ENCODE results near the gene RBM10. TPM values are rescaled to one million over a fixed set of nuclear protein-coding genes. Genes with fewer than 3 reads are reported as not detected.

The RBM10 gene
- total and polyA plus RNA-seq, 2 of the 13 experiments (the other 11 are each of a cell fraction or from before 2014, with no cell fraction given), result 15.9 to 43.1 TPM

DNA sequence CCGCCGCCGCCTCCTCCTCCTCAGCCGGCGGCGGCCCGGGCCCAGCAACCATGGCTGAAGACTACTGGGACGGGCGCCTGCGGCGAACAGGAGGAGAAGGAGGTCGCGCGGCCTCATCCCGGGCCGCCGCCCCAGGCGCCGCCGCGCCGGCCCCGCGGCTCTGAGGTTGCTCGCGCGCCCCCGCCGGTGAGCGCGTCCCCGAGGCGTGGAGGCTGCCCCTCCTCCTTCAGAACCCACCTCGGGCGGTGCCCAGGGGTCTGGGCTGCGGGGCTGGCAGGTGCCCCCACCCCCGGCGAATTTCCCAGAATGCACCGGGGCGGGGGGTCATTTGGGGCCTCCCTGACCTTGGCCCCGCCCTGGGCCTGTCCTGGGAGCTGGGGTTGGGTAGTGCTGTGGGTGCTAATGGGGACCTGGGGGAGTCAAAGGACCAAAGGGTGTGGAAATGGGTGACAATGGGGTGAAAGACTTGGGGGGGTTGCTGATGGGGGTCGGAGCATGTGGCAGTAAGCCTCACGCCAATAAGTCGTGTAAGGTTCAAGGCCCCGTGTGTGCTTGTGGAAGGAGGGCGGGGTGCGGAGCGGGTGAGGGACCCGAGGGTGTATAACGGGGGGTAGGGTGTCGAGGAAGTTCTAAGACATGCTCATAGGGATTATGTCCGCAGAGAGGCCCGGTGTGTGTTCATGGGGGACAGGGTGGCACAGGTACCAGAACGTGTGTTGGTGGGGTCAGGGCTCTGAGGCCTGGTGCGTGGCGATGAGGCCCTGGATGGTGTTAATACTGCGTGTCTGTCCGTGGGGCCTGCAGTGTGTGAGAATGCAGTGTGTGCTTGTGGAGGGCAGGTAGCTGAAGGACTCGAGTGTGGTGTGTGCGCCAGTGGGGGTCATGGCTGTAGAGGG lies 74.1 kb downstream of the RBM10 start (continued):
- TF ChIP-seq, protein P1, sequence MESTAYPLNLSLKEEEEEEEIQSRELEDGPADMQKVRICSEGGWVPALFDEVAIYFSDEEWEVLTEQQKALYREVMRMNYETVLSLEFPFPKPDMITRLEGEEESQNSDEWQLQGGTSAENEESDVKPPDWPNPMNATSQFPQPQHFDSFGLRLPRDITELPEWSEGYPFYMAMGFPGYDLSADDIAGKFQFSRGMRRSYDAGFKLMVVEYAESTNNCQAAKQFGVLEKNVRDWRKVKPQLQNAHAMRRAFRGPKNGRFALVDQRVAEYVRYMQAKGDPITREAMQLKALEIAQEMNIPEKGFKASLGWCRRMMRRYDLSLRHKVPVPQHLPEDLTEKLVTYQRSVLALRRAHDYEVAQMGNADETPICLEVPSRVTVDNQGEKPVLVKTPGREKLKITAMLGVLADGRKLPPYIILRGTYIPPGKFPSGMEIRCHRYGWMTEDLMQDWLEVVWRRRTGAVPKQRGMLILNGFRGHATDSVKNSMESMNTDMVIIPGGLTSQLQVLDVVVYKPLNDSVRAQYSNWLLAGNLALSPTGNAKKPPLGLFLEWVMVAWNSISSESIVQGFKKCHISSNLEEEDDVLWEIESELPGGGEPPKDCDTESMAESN (CRISPR knock-in tag; conservative IDR thresholded peaks at IDR 0.05), result peak; percentile 48; the same call in 1 of the 2 replicates
- TF ChIP-seq RARA (CRISPR knock-in tag; IDR thresholded peaks at IDR 0.05), result peak; percentile 39; the same call in 1 of the 2 replicates
- peak; percentile 51; the same call in 1 of the 2 replicates for TF ChIP-seq NR2C2 (CRISPR knock-in tag; IDR thresholded peaks at IDR 0.05; ENCODE audit: borderline replicate concordance)
- TF ChIP-seq, protein P2, sequence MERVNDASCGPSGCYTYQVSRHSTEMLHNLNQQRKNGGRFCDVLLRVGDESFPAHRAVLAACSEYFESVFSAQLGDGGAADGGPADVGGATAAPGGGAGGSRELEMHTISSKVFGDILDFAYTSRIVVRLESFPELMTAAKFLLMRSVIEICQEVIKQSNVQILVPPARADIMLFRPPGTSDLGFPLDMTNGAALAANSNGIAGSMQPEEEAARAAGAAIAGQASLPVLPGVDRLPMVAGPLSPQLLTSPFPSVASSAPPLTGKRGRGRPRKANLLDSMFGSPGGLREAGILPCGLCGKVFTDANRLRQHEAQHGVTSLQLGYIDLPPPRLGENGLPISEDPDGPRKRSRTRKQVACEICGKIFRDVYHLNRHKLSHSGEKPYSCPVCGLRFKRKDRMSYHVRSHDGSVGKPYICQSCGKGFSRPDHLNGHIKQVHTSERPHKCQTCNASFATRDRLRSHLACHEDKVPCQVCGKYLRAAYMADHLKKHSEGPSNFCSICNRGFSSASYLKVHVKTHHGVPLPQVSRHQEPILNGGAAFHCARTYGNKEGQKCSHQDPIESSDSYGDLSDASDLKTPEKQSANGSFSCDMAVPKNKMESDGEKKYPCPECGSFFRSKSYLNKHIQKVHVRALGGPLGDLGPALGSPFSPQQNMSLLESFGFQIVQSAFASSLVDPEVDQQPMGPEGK (CRISPR knock-in tag; IDR thresholded peaks at IDR 0.05), result peak; percentile 90
- peak; percentile 59; the same call in 1 of the 2 replicates for TF ChIP-seq RXRA (CRISPR knock-in tag; IDR thresholded peaks at IDR 0.05)
- TF ChIP-seq ZFX (CRISPR knock-in tag; IDR thresholded peaks at IDR 0.05; ENCODE audit: low read depth), result peak; percentile 42; the same call in 1 of the 2 replicates
- TF ChIP-seq AGO2 (optimal IDR thresholded peaks at IDR 0.05; ENCODE audit: low read depth, low read length), result peak; percentile 46
- TF ChIP-seq, protein P3, sequence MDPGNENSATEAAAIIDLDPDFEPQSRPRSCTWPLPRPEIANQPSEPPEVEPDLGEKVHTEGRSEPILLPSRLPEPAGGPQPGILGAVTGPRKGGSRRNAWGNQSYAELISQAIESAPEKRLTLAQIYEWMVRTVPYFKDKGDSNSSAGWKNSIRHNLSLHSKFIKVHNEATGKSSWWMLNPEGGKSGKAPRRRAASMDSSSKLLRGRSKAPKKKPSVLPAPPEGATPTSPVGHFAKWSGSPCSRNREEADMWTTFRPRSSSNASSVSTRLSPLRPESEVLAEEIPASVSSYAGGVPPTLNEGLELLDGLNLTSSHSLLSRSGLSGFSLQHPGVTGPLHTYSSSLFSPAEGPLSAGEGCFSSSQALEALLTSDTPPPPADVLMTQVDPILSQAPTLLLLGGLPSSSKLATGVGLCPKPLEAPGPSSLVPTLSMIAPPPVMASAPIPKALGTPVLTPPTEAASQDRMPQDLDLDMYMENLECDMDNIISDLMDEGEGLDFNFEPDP (CRISPR knock-in tag; conservative IDR thresholded peaks at IDR 0.05), result 0 out of 2 replicates have a peak, but pooled peaks have one; percentile 9
- TF ChIP-seq, protein P4, sequence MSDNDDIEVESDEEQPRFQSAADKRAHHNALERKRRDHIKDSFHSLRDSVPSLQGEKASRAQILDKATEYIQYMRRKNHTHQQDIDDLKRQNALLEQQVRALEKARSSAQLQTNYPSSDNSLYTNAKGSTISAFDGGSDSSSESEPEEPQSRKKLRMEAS (IDR thresholded peaks at IDR 0.05), result 0 out of 2 replicates have a peak, but pooled peaks have one; percentile 3
- no peak for TF ChIP-seq BRCA1 (CRISPR knock-in tag; IDR thresholded peaks at IDR 0.05)
- TF ChIP-seq ZNF7 (CRISPR knock-in tag; IDR thresholded peaks at IDR 0.05), result no peak
- TF ChIP-seq REL (CRISPR knock-in tag; conservative IDR thresholded peaks at IDR 0.05), result no peak
- TF ChIP-seq ZNF143 (CRISPR knock-in tag; IDR thresholded peaks at IDR 0.05), result peak; percentile 79
- TF ChIP-seq AKAP8 (CRISPR knock-in tag; IDR thresholded peaks at IDR 0.05), result no peak
- peak; percentile 22; the same call in 1 of the 2 replicates for TF ChIP-seq HDAC1 (CRISPR knock-in tag; IDR thresholded peaks at IDR 0.05)
- no peak for TF ChIP-seq ZFP1 (CRISPR knock-in tag; IDR thresholded peaks at IDR 0.05)

Measured in HepG2 (cell line).